GM18526 (cell line): ENCODE measurements around the gene IL10.
A peak's percentile ranks its signal among the peaks of the same experiment; 100 is the strongest.

Source experiments
- POLR2A ChIP-seq: IDR thresholded peaks from 3 replicates; pipeline ENCODE4 v1.6.1; 2011; ENCODE audit not compliant: insufficient read length; ENCODE audit errors: extremely low read depth

IL10 gene

GRCh38 chr1:206772243-206772937 lies at the start of gene IL10:
TSS of gene IL10 (minus strand) at chr1:206772494. CDS start at chr1:206772435, 59 bp downstream.
- TF ChIP-seq POLR2A: peak; percentile 55

GRCh38 chr1:206821493-206821892 lies 49.2 kb upstream of the IL10 start:
- TF ChIP-seq POLR2A: no peak

GRCh38 chr1:206816390-206817287 lies 44.3 kb upstream of the IL10 start:
- no peak for TF ChIP-seq POLR2A

DNA sequence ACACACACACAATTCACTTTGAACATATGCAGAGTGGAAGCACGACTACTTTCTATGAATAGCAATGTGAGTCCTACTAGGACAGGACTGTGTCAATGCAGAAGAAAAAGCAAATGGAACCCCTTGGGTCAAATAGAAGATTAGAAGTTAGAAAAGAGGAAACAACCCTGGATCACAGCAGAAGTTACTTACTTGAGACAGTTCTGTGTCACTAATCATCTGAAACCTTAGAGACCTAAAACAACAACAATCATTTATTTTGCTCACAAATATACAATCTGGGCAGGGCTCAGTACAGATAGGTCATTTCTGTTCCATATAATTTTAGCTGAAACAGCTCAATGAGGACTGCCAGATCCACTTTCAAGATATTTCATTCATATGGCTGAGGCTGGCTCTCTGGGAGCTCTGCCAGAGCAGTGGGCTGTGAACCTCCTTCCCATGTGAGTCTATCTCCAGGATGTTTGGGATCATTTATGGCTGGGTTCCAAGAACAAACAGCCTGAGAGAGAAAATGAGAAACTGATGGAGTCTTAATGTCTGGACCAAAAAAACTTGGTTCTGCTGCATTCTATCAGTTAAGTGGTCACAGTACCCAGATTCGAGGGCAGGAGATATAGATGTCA lies 42.5 kb upstream of the IL10 start:
- no peak for TF ChIP-seq POLR2A

DNA sequence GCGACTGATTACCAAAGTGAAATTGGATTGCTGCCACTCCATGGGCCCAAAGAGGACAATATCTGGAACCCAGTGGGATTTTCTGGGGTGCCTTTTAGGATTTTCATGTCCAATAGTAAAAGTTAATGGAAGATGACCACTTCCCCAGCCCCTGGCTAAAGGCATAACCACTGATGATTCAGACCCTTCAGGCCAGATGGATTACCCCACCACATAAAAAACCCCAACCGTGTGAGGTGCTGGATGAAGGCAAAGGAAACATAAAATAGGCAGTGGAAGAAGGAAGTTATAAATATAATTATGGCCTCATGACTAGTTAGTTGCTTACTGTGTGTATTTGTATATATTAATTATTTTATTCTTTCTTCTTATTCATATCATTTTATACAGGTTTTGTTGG lies 40.2 kb upstream of the IL10 start:
- no peak for TF ChIP-seq POLR2A

- TF ChIP-seq POLR2A: no peak
Observed at GRCh38 chr1:206809504-206810084, 37.3 kb upstream of the IL10 start.

GRCh38 chr1:206808615-206809014 lies 36.3 kb upstream of the IL10 start:
- TF ChIP-seq POLR2A: no peak

- no peak for TF ChIP-seq POLR2A
Observed at GRCh38 chr1:206805357-206805756, 33.1 kb upstream of the IL10 start.

DNA sequence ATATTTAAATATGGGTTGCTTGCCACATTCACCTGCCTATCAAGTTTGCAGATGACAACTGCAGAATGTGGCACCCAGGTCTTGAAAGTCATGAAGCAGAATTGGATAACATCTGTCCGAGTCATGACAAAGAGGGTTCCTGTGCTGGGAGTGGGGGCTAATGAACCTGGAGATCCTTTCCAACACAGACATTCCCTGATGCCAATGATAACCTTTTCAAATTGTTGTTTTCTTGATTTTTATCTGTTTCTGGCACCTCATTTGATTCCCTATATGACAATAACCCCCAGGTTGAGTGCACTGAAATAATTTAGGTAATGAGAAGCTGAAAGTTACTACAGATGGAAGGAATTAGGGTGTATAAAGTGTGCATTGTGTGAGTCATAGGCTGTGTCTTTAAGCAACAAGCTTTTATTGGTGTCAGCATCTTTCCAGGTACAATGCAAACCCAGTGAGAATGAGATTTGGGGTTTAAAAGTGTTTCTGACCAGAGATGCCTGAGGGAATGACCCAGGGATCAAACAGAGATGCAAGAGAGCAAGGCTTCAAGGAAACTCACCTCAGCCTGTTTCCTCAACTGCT lies 32.0 kb upstream of the IL10 start:
- TF ChIP-seq POLR2A: no peak

GRCh38 chr1:206803221-206803730 lies 31.0 kb upstream of the IL10 start:
- TF ChIP-seq POLR2A: no peak

GRCh38 chr1:206802401-206802800 lies 30.1 kb upstream of the IL10 start:
- TF ChIP-seq POLR2A: no peak

DNA sequence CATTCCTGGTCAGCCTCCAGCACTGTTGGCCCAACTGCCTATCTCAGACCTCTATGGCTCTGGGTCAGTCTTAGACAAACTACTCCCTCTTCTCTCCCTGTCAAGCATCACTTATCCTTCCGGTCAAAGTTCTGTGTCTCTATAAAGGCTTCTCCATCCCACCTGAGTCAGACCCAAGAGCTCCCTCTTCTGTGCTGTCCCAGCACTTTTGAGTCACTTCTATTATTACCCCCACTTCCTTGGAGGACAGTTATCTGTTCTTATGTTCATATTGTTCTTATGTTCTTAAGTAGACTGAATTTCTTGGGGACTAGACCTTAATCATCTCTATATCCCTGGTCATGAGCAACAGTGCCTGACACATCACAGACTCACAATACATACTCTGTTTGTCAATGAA lies 29.2 kb upstream of the IL10 start:
- no peak for TF ChIP-seq POLR2A

DNA sequence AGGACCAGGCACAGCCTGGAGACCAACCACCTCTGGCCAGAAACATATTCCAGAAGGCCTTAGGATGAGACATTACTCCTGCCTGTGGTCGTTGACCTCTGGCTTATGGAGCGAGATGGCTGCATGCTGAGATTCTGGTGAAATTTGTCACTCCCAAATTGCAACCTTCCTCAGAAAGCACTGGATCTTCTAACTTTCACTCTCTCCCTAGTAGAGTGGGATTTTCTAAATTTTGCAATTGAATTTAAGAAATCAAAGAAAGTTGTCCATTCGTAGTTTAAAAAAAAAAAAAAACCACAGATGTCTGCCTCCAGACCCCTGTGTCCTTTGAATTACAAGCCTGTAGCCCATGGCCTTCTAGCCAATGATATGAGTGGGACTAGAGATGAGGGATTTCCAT lies 28.6 kb upstream of the IL10 start:
- TF ChIP-seq POLR2A: no peak

DNA sequence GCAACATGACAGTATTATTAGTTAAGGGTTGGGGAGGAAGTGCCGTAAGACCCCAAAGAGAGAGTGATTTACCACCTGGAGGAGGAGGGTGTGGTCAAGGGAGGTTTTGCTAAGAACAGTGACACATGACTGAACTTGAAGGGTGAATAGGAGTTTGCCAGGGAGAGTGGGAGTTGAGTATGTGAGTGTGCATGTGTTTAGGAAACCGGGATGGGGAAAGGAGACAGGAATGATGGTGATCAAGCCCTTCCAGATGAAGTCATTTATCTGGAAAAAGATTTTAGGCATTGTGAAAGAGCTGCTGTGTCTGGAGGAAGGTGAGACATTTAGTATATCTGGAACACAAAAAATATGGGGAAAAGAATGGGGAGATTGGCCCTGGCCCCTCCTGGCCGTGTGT lies 28.1 kb upstream of the IL10 start:
- TF ChIP-seq POLR2A: no peak

DNA sequence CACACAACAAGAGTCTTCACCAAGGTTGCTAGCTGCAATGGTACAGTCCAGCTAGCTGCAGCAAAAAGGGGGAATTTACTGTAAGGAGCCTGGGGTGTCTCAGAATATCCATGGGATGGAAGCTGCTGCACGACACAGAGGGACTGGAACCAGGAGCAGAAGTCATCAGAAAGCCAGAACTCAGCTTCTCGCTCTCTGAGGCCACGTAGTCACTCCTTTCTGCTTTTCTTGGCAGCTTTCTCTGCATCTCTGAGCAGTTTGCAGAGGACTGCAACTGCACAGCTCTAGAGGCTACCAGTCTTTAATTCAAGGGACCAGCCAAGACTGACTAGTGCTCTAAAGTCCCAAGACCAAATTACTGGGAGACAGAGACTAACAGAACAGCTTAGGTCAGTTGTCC lies 27.0 kb upstream of the IL10 start:
- no peak for TF ChIP-seq POLR2A
